HTERT RPE-1 (cell line): ENCODE results near the gene CCDC117.

Experiments
- in situ Hi-C: fragments of 300-500 bp; cut with MboI; formaldehyde crosslinking; loops from 4 replicates; pipeline ENCODE4 v1.14.3; 2020; ENCODE audit warnings: low sequenced_read_pairs

CCDC117 gene

DNA sequence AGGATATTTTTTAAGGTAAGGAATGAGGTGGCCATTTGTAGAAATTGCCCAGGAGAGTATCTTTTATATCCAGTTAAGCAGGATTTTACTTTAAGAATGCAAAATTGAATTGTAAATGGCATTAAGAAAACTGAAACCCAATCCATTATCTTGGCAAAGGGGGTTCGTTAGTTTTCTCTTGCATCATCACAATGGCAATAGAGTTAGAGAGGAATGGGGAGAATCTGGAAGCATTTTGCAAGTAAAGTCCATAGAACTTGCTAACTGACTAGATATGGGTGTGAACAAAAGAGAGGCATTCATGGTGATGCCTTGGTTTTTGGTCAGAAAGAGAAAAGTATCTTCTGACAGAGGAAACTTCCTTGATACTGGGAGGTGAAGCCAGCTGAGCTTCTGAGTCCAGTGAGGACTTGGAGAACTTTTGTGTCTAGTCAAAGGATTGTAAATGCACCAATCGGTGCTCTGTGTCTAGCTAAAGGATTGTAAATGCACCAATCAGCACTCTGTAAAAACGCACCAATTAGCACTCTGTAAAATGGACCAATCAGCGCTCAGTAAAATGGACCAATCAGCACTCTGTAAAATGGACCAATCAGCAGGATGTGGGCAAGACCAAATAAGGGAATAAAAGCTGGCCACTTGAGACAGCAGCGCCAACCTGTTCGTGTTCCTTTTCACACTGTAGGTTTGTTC is 3.6 kb upstream of the CCDC117 start:
- in situ Hi-C loops: no loop called here

DNA sequence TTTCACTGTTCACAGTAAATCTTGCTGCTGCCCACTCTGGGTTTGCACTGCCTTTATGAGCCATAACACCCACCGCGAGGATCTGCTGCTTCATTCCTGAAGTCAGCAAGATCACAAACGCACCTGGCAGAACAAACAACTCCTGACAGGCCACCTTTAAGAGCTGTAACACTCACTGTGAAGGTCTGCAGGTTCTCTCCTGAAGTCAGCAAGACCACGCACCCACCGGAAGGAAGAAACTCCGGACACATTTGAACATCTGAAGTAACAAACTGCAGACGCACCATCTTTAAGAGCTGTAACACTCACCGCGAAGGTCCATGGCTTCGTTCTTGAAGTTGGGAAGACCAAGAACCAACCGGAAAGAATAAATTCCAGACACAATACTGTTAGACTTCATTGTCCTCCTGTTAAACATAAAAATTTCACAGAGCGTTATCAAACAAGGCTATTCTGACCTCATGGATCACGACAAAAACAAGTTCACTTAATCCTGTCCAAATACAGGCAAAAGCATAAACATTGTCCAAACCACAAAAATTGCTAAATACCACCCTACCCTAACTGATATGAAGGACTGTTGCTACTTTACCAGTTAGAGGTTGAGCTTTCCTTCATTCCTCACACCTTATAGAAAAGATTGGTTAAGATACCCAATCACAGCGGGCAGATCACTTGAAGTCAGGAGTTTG is 3.0 kb upstream of the CCDC117 start:
- in situ Hi-C loops: no loop called here

DNA sequence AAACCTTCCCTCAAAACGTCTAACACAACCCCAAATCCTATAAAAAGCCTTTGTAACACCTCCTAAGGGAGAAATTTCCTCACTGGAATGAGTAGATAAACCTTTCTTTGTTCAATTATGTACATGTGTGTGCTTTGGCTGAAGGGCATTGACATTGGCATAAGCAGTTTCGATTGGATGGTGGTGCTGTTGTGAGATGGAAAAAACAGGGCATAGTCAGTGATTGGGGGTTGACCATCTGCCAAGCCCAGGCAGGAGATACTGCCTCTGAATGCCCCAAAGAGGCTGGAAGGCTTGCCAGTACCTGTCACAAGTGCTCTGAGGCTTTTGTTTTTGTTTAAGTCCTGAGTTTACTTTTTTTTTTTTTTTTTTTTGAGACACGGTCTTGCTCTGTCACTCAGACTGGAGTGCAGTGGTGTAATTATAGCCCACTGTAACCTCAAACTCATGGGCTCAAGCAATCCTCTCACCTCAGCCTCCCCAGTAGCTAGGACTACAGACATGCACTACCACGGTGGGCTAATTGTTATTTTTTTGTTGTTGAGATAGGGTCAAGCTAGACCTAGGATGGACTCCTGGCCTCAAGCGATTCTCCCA is 1.2 kb upstream of the CCDC117 start:
- in situ Hi-C loops: no loop called here

DNA sequence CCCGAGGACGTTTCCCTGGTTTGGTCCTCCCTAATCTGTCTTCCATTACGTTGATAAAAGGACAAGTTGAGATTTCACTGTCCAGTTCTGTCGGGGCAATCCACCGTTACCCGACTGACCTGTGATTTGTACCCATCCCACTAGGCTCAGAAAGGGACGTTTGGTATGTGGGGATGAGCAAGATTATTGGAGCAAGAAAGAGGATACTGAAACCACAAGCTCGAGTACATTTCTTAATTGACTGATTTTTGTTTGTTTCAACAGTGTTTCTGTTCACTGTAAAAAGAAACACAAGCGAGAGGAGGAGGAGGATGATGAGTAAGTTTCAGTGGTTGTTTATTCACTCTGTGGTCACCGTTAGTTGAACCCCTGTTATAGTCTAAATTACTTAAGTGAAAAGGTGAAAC is 969 bp downstream of the CCDC117 start:
- in situ Hi-C loops: no loop called here

DNA sequence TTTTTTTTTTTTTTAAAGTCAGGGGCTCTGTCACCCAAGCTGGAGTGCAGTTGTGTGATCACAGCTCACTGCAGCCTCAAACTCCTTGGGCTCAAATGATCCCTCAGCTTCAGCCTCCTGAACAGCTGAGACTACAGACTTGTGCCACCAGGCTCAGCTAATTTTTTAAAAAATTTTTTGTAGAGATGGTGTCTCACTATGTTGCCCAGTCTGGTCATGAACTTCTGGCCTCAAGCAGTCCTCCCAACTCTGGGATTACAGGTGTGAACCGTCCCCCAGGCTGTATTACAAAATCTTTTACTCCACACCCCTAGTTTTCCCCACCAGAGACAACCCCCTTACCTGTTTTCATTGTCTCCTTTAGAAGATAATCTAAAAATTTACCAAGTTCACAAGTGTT is 1.9 kb downstream of the CCDC117 start:
- in situ Hi-C loops: no loop called here

DNA sequence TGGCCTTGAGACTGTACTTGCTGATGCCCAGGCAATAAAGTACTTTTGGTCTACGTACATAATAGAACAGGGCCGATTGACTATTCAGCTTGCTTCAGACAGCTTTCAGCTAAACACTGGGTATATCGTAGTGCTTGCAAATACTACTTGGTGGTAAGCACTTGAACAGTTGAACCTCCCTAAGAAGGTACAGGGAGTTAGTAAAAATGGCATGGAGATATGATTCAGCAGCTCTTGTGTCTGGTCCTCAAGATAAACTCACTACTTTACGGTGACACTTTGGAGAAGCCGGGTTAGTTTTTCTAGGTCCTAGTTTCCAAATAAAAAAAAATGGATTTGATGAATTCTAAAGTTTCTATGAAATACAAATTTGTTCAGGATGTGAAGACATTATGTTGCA is 7.3 kb downstream of the CCDC117 start:
- in situ Hi-C loops: no loop called here

DNA sequence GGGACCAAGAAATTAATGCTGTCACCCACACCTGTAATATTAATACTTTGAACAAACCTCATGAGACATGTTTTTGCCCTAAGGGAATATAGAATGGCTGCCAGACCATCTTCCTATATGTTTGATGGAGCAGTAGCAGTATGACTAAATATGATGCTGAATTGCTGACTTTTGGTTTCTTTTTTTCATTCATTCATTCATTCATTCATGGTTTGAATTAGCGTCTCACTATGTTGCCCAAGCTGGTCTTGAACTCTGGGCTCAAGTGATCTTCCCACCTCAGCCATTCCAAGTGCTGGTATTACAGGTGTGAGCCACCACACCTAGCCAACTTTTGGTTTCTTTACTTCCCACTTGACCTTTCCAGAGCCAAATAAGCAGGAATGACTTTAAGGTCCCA is 7.8 kb downstream of the CCDC117 start:
- in situ Hi-C loops: no loop called here

DNA sequence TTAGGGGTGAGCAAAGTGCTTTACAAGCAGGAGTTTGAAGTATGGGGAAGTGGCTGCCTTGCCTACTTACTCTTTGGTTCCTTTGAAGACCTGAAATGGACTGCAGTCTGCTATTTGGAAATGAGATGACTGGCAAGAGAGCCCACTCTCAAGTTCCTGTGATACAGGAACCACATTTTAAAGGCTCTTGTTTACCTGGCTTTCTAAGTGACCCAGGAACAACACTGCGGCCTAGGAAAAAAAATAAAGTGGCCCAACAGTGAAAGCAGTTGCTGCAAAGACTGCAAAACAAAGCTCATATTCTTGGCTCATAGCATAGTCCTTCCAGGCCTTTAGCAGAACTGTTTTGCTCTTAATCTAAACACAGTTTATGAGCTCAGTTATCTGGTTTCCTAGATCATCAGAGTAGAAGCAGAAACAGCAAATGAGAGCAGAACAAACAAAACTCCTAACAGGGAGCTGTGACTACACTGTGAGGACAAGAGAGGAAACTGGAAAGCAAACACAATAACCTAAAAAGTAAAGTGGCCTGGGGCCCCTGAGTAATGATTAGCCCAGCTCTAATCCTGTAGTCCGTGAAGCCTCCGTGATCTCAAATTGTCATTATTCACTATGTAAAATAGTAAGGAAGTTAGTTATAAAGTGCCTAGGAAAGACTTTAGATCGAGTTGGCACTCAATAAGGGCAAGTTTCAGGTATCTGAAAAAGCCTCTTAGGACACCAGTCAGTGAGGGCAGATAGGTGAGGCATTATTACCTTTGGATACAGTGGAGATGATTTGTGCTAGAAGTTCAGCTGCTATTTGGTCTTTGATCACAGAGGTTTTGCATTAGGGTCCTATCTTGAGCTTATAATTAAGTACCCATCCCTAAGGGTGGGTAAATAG is 11.5 kb downstream of the CCDC117 start:
- in situ Hi-C loops: no loop called here

DNA sequence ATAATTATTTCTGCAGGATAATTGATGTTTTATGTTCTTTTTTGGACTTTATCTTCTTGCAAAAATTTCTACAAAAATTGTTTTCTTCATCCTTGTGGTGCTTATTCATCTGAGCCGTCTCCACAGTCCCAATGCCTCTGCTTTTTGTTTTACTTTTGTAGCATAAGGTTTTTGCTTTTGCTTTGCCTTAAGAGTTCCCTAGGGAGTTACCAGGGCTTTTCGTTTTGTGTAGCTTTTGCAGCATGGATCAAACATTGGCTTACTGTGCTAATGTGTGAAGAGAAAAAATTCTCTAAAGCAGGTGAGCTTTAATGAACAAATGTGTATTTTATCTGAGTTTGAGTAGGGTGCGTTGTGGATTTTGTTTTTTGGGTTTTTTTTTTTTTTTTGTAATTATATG is 16.1 kb downstream of the CCDC117 start:
- in situ Hi-C loops: no loop called here

DNA sequence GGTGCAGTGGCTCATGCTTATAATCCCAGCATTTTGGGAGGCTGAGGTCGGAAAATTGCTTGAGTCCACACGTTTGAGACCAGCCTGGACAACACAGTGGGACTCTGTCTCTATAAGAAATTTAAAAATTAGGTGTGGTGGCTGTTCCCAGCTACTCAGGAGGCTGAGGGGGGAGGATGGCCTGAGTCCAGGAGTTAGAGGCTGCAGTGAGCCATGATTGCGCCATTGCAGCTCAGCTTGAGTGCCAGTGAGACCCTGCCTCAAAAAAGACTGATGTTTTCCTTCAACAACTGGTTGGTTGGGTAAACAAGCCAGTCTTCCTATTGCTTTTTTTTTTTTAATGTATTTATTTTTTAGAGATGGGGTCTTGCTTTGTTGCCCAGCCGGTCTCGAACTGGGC is 18.6 kb downstream of the CCDC117 start:
- in situ Hi-C loops: no loop called here

DNA sequence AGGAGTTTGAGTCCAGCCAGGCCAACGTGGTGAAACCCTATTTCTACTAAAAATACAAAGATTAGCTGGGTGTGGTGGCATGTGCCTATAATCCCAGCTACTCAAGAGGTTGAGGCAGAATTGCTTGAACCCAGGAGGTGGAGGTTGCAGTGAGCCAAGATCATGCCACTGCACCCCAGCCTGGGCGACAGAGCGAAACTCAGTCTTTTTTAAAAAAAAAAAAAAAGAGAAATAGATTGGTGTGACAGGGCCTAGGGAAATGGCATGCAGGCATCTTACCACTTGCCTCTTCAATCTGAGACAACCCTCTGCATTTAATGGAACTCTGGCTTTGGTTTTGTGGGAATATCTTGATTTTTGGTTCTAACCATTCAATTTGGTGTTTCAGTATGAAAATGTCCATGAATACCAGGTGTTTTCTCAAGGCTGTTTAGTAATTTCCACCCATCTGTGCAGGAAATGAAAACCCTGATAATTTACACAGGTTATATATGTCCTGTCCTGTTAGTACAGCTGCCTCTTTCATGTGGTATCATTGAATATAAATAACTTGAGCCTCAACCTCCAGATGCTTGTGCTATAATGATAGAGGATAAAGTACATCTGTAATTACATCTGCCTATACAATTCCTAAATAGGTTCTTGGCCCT is 19.5 kb downstream of the CCDC117 start:
- in situ Hi-C loops: no loop called here

DNA sequence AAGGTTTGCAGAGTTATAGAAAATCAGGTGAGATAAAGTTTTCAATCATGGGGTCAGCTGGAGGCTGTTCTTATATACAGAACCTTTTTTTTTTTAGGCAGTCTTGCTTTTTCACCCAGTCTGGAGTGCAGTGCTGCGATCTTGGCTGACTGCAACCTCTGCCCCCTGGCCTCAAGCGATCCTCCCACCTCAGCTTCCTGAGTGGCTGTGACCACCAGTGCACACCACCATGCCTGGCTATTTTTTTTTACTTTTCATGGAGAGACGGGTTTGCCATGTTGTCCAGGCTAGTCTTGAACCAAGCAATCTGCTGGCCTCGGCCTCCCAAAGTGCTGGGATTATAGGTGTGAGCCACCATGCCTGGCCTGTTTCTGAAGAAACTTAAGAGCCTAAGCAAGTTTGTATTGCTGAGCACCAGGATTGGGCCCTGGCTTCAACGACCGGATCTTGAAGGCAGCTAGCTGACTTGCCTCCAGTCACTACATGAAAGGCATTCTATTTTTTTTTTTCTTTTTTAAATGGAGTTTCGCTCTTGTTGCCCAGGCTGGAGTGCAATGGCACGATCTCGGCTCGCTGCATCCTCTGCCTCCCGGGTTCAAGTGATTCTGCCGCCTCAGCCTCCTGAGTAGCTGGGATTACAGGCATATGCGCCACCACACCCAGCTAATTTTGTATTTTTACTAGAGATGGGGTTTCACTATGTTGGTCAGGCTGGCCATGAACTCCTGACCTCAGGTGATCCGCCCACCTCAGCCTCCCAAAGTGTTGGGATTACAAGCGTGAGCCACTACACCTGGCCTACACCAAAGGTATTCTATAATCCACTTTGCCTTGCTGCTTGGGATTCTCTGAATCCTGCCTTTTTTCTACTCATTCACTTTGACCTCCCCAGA is 20.2 kb downstream of the CCDC117 start:
- in situ Hi-C loops: no loop called here

DNA sequence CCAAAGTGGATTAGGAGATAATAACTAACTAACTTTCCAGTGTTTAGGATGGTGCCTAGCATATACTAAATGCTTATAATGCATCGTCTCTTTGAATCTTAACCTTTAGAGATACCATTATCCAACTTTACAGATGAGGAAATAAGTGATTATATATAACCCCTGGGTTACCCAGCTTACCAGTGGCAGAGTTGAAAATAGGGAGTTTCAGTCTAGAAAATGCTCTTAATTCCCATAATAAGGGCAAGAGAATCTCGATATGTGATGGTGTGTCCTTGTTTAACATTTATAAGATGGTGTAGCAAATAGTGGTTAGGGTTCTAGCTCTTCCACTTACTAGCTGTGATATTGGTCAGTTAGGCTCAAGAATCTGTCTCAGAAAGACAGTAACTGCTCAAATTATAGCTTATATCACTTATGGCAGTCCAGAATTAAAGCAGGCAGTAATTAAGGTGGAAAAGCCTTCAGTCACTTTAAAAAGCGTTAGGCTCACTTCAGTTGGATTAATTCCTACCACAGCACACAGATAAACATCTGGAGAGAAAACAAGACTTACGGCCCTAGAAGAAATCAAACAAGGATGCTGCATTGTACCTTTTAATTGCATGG is 21.6 kb downstream of the CCDC117 start:
- in situ Hi-C loops: no loop called here

DNA sequence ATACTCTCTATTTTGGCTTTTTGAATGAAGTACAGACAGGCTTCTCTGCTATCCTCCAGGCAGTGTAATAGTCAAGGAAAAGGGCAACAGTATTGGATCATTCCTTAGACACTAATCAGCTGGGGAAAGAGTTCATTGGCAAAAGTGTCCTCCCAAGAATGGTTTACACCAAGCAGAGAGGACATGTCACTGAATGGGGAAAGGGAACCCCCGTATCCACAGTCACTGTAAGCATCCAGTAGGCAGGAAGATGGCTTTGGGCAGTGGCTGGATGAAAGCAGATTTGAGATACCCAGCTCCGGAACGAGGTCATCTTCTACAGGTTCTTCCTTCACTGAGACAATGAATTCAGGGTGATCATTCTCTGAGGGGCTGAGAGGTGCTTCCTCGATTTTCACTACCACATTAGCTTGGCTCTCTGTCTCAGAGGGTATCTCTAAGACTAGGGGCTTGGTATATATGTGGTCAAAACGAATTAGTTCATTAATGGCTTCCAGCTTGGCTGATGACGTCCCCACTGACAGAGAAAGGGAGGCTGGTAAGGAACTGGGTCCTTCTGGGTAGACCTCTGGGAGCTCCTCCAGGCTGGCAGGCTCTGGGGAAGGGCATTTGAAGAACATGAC is 22.7 kb downstream of the CCDC117 start:
- in situ Hi-C loops: no loop called here

DNA sequence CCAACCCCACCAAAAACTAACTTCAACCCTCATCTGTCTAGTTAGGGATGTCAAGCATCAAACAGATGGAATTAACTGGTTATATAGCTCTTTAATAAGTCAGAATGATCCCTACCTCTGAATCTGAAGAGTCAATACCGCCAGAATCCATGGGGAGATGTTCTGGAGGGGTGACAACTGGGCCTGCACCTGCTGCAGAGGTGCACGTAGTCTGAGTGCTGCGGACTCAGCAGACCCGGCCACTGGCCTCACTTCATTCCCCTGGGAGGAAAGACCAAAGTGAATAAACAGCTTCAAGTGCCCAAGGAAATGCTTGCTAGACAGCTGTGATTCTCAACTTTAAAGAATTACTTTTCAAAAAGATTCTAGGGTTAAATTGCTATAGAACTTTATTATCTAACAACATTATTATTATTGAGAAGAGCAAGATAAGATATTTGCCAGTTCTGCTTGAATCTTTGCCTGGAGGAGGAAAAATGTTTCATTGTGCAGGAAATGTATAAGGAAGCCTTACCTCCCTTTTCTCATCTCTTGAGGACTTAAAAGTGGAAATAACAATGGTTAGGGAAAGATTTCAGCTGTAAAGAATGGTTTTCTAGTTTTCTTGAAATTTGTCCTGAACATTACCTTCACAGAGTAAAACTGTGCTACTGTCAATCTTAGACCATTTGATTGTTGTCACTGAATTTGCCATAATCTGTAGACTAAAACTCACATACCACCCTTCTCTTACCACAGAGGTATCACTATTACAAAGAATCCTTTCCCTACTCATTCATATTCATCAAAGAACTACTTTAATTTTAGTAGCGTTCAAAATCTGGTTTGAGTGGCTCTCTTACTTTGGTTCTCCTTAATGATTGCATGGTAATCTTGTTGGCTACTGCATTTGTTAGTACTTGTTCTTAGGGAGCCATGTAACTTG is 23.7 kb downstream of the CCDC117 start:
- in situ Hi-C loops: no loop called here

DNA sequence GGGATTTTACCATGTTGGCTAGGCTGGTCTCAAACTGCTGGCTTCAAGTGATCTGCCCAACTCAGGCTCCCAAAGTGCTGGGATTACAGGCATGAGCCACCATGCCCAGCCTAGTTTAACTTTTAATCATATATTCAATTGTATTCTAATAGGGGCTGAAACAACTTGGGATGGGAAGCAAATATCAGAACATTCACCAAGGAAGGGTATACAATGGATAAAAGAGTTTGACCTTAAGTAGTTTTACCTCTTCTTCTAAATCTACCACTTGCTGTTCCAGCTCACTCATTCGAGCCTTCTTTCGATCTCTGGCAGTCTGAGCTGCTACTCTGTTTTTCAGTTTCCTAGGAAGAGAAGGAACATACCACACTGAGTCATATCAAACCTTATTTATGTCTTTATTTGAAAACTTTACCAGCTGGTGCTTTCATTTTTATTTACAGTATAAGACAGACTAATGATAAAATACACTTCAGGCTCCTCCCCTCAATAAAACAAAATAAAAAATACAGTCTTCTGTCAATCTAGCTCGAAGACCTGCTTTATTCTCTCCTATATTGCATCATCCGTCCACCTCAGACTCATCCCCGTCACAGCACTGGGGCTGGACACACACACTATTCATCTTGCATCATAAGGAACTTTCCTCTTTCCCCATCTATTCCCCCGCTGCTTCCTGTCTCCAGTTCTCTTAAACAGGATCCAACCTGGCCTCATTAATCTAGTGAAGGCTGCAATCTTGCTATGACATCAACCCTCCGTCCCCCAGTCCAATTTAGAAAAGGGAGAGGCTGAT is 26.5 kb downstream of the CCDC117 start:
- in situ Hi-C loops: no loop called here

DNA sequence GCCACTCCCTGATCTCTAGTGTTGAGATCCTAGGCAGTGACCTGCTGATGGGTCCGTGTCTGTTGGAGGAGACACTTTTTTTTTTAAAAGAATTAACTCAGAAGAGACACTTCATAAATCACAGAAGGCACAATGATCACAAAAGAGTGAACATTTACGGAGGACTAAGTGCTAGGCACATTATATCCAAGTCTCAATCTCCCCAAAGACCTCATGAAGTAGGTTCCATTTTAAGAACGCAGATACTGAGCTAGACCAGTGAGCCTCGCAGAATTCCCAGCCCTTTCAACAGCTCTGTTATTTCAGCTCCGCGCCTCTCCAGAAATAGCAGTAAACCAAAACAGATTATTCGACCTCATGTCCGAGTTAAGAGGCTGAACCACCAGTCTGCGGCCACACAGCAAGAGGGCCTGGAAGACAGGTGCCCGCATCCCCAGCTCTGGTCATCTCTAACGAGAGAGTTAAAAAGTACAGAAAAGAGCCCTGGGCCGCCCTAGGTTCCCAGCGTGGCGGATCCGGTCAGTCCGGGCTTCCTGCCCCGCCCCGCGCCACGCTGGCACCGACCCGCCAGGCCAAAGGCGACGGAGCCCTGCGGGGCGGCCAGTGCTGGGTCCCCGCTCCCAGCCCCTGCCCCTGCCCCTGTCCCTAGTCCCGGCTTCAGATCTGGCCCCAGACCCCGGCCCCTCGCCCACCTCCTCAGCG is 27.3 kb downstream of the CCDC117 start:
- in situ Hi-C loops: no loop called here
